HCT116 (cell line): ENCODE data around the gene CHRNA7.

Experiments used
- CTCF ChIP-seq, 3 experiments: fragments of 200-600 bp in 1 of 3; sonication (generic) in 1 of 3; IDR thresholded peaks in 2 of 3; conservative IDR thresholded peaks in 1 of 3; 2 replicates each; pipeline ENCODE4 v1.5.1; 2012 to 2017; ENCODE audit warnings: low read depth in 2 of 3, low read length in 2 of 3, antibody characterized with exemption in 1 of 3, borderline replicate concordance in 1 of 3, control low read depth in 1 of 3, mild to moderate bottlenecking in 1 of 3, mixed read lengths in 1 of 3, mixed run types in 1 of 3, moderate library complexity in 1 of 3; ENCODE audit not compliant: insufficient read depth in 1 of 3
- JUND ChIP-seq: IDR thresholded peaks from 2 replicates; pipeline ENCODE4 v1.6.1; 2012
- POLR2A ChIP-seq: IDR thresholded peaks from 2 replicates; pipeline ENCODE4 v1.7.0; 2011; ENCODE audit warnings: borderline replicate concordance; ENCODE audit not compliant: insufficient read depth, insufficient read length; ENCODE audit errors: extremely low read depth
- POLR2AphosphoS5 ChIP-seq: IDR thresholded peaks from 2 replicates; pipeline ENCODE4 v1.6.1; 2011; ENCODE audit warnings: mild to moderate bottlenecking, low read depth, low read length, moderate library complexity
- RAD21 ChIP-seq: IDR thresholded peaks from 2 replicates; pipeline ENCODE4 v1.6.1; 2012; ENCODE audit warnings: low read depth, mild to moderate bottlenecking
- REST ChIP-seq: IDR thresholded peaks from 2 replicates; pipeline ENCODE4 v1.6.1; 2012; ENCODE audit warnings: low read depth
- ZNF274 ChIP-seq: fragments of 200-500 bp; sonication (Bioruptor generic); IDR thresholded peaks from 2 replicates; pipeline ENCODE4 v1.6.1; 2014; ENCODE audit warnings: mild to moderate bottlenecking, low read depth, low read length, inconsistent platforms

- TF ChIP-seq REST (no peak), JUND (no peak), CTCF (IDR thresholded peaks at IDR 0.05 in 2 of 3, conservative IDR thresholded peaks at IDR 0.05 in 1 of 3; ENCODE audit: borderline replicate concordance in 1 of 3, insufficient read depth in 1 of 3, low read depth in 2 of 3, low read length in 2 of 3) (no peak), POLR2AphosphoS5 (no peak), POLR2A (no peak), RAD21 (no peak), ZNF274 (no peak)
Observed at GRCh38 chr15:32121384-32121695, 91.0 kb downstream of the CHRNA7 start.
